CD14-positive monocyte (primary cell): ENCODE results near the gene SH2D1B. TPM values are rescaled to one million over a fixed set of nuclear protein-coding genes. Genes with fewer than 3 reads are reported as not detected.

Experiments
- DNase-seq, 3 donors: peaks; one replicate each; pipeline ENCODE4 v3.0.0-alpha.2; 2011 to 2022
- H2AFZ ChIP-seq: 2 replicates; pipeline ENCODE4 v1.6.0; 2012; ENCODE audit warnings: mild to moderate bottlenecking, low read depth, low read length, inconsistent platforms; ENCODE audit not compliant: insufficient read depth, poor library complexity, severe bottlenecking
- H3K27ac ChIP-seq, 2 donors: 1 replicate in 1 of 2; 2 replicates in 1 of 2; pipeline ENCODE4 v1.5.1; 2012 to 2013; ENCODE audit warnings: low read length in 2 of 2, control low read depth in 1 of 2, inconsistent platforms in 1 of 2, low read depth in 1 of 2, mild to moderate bottlenecking in 1 of 2
- H3K27me3 ChIP-seq, 2 donors: one replicate each; pipeline versions ENCODE4 v1.6.0 to v1.6.1; 2011 to 2013; ENCODE audit warnings: low read length in 2 of 2; ENCODE audit not compliant: control insufficient read depth in 2 of 2, insufficient read depth in 2 of 2
- H3K36me3 ChIP-seq, 2 donors: replicated peaks in 1 of 2; 1 replicate in 1 of 2; 2 replicates in 1 of 2; pipeline versions ENCODE4 v1.5.1 to v1.6.1; 2012 to 2013; ENCODE audit warnings: low read length in 2 of 2, control low read depth in 1 of 2, inconsistent platforms in 1 of 2, mild to moderate bottlenecking in 1 of 2; ENCODE audit not compliant: insufficient read depth in 2 of 2, control insufficient read depth in 1 of 2
- H3K4me1 ChIP-seq, 2 donors: 1 replicate in 1 of 2; 2 replicates in 1 of 2; pipeline versions ENCODE4 v1.5.1 to v1.6.1; 2012 to 2013; ENCODE audit warnings: low read length in 2 of 2, control low read depth in 1 of 2, inconsistent platforms in 1 of 2, mild to moderate bottlenecking in 1 of 2, moderate library complexity in 1 of 2; ENCODE audit not compliant: insufficient read depth in 2 of 2, control insufficient read depth in 1 of 2
- H3K4me2 ChIP-seq: replicated peaks from 2 replicates; pipeline ENCODE3; 2012; ENCODE audit warnings: low read length, moderate library complexity, mild to moderate bottlenecking; ENCODE audit not compliant: poor library complexity, severe bottlenecking; ENCODE audit errors: extremely low read depth
- H3K4me3 ChIP-seq, 3 experiments: fragments of 200-600 bp in 1 of 3; sonication (generic) in 1 of 3; replicated peaks in 1 of 3; 1 replicate in 2 of 3; 2 replicates in 1 of 3; pipeline ENCODE4 v1.5.1; 2011 to 2013; ENCODE audit warnings: low read length in 3 of 3, mild to moderate bottlenecking in 3 of 3, control low read depth in 2 of 3, low read depth in 2 of 3, inconsistent platforms in 1 of 3, moderate library complexity in 1 of 3
- H3K79me2 ChIP-seq: 2 replicates; pipeline ENCODE4 v1.6.0; 2012; ENCODE audit warnings: mild to moderate bottlenecking, control low read depth, inconsistent platforms, low read length, moderate library complexity; ENCODE audit not compliant: insufficient read depth
- H3K9ac ChIP-seq: 2 replicates; pipeline ENCODE4 v1.6.0; 2017; ENCODE audit warnings: low read length, mild to moderate bottlenecking; ENCODE audit not compliant: insufficient read depth, poor library complexity, severe bottlenecking
- H3K9me3 ChIP-seq, 2 donors: replicated peaks in 1 of 2; 1 replicate in 1 of 2; 2 replicates in 1 of 2; pipeline versions ENCODE4 v1.5.1 to v1.6.1; 2012 to 2013; ENCODE audit warnings: low read length in 2 of 2, control low read depth in 1 of 2; ENCODE audit not compliant: control insufficient read depth in 1 of 2, insufficient read depth in 1 of 2
- H4K20me1 ChIP-seq: 2 replicates; pipeline ENCODE4 v1.6.0; 2012; ENCODE audit warnings: mild to moderate bottlenecking, low read length, control low read depth, moderate library complexity; ENCODE audit not compliant: insufficient read depth
- H3K27ac Mint-ChIP-seq, 7 donors: one replicate each; pipeline ENCODE4 v1.8.0; 2020; ENCODE audit warnings: mild to moderate bottlenecking in 7 of 7, mixed read lengths in 7 of 7, moderate library complexity in 6 of 7, inconsistent platforms in 2 of 7
- H3K27me3 Mint-ChIP-seq, 3 donors: one replicate each; pipeline ENCODE4 v1.8.0; 2021 to 2022; ENCODE audit warnings: low read depth in 3 of 3, mild to moderate bottlenecking in 3 of 3, mixed read lengths in 3 of 3, moderate library complexity in 3 of 3, inconsistent platforms in 1 of 3
- H3K36me3 Mint-ChIP-seq, 2 donors: one replicate each; pipeline ENCODE4 v1.8.0; 2020; ENCODE audit warnings: mixed read lengths in 2 of 2, inconsistent platforms in 1 of 2, mild to moderate bottlenecking in 1 of 2
- H3K4me1 Mint-ChIP-seq: one replicate; pipeline ENCODE4 v1.8.0; 2020; ENCODE audit warnings: mild to moderate bottlenecking, mixed read lengths
- H3K4me3 Mint-ChIP-seq, 2 donors: one replicate each; pipeline ENCODE4 v1.8.0; 2020; ENCODE audit warnings: mild to moderate bottlenecking in 2 of 2, mixed read lengths in 2 of 2, moderate library complexity in 1 of 2
- H3K9me3 Mint-ChIP-seq, 7 donors: one replicate each; pipeline ENCODE4 v1.8.0; 2020 to 2022; ENCODE audit warnings: mixed read lengths in 7 of 7, mild to moderate bottlenecking in 6 of 7, moderate library complexity in 6 of 7, inconsistent platforms in 2 of 7
- CTCF ChIP-seq: fragments of 200-600 bp; IDR thresholded peaks from one replicate; pipeline ENCODE4 v1.8.0; 2022; ENCODE audit warnings: antibody characterized with exemption, mild to moderate bottlenecking
- WGBS: methylation state at CpG from one replicate; pipeline ENCODE4 v1.1.5; 2013; ENCODE audit warnings: missing lambda C conversion rate; ENCODE audit not compliant: insufficient coverage; 5-methylcytosine and 5-hydroxymethylcytosine counted together
- intact Hi-C, 2 donors: fragments of 100-400 bp; cut with micrococcal nuclease; formaldehyde crosslinking; loops; one replicate each; pipeline versions ENCODE4 v1.15.0 to v1.15.1; 2023
- polyA plus RNA-seq, 3 donors: library from polyadenylated mRNA; depleted of rRNA in 1 of 3; unstranded in 2 of 3; stranded (reverse) in 1 of 3; fragments of 300-500 nt in 2 of 3; fragments of >200 nt in 1 of 3; fragmentation: Illumina TruSeq in 2 of 3; gene quantifications; 1 replicate in 2 of 3; 2 replicates in 1 of 3; pipeline ENCODE4 v1.2.3, GENCODE V29; 2012 to 2021

SH2D1B gene
- polyA plus RNA-seq, 3 donors = 0.88 to 2.9 (median 1.7) TPM

GRCh38 chr1:162374406-162374805 is 37.5 kb downstream of the SH2D1B start:
- no peaks in the 10 kb centered on the region for H3K79me2 ChIP-seq
- no peak overlapping the region for H3K9ac ChIP-seq
- H4K20me1 ChIP-seq = no peaks in the 10 kb centered on the region
- Mint-ChIP-seq H3K4me3 (no peak overlapping the region), H3K27me3 (peaks cover 1 to 6% (median 2%) of the 10 kb centered on the region in 3 donors), H3K9me3 (no peaks in the 10 kb centered on the region), H3K4me1 (no peaks in the 10 kb centered on the region), H3K27ac (peak overlapping the region in 1 of 7 donors; percentile 60), H3K36me3 (no peaks in the 10 kb centered on the region)
- no peak overlapping the region for H3K4me3 ChIP-seq
- H3K9me3 ChIP-seq = no peaks in the 10 kb centered on the region
- intact Hi-C loops = no loop called here
- H3K4me1 ChIP-seq = no peaks in the 10 kb centered on the region
- no peak for DNase-seq
- no peak overlapping the region for H3K27ac ChIP-seq
- H3K27me3 ChIP-seq = no peaks in the 10 kb centered on the region
- no peak overlapping the region for H3K4me2 ChIP-seq
- no peak for TF ChIP-seq CTCF
- 97% methylated on average over 6 of the region's 9 CpGs for WGBS
- H3K36me3 ChIP-seq = no peaks in the 10 kb centered on the region
- no peak overlapping the region for H2AFZ ChIP-seq

- H3K9me3 Mint-ChIP-seq = no peaks in the 10 kb centered on the region
- H3K4me3 Mint-ChIP-seq = no peak overlapping the region
- Histone ChIP-seq H3K9me3 (no peaks in the 10 kb centered on the region), H3K4me2 (no peak overlapping the region), H3K79me2 (no peaks in the 10 kb centered on the region), H3K27ac (no peak overlapping the region), H3K9ac (no peak overlapping the region), H2AFZ (no peak overlapping the region), H3K4me3 (no peak overlapping the region), H4K20me1 (no peaks in the 10 kb centered on the region), H3K36me3 (no peaks in the 10 kb centered on the region), H3K4me1 (no peaks in the 10 kb centered on the region), H3K27me3 (no peaks in the 10 kb centered on the region)
- no peak for TF ChIP-seq CTCF
- no peaks in the 10 kb centered on the region for H3K4me1 Mint-ChIP-seq
- intact Hi-C loops = no loop called here
- no peak for DNase-seq
- H3K27ac Mint-ChIP-seq = peak overlapping the region in 1 of 7 donors; percentile 26
- 96% methylated on average over 8 of the region's 8 CpGs for WGBS
- peaks cover 1 to 6% (median 2%) of the 10 kb centered on the region in 3 donors for H3K27me3 Mint-ChIP-seq
- H3K36me3 Mint-ChIP-seq = no peaks in the 10 kb centered on the region
Observed at GRCh38 chr1:162373541-162374260, 38.2 kb downstream of the SH2D1B start.
